Stomach smooth muscle (tissue), 2 donors: Measurements from ENCODE around the gene CDC45.

Experiments
- H3K27ac ChIP-seq: one replicate; pipeline ENCODE4 v1.7.0; 2013; ENCODE audit warnings: mild to moderate bottlenecking, low read length, inconsistent platforms
- H3K27me3 ChIP-seq, 2 donors: one replicate each; pipeline ENCODE4 v1.7.0; 2013; ENCODE audit warnings: low read length in 2 of 2; ENCODE audit not compliant: insufficient read depth in 2 of 2, control insufficient read depth in 1 of 2
- H3K36me3 ChIP-seq, 2 donors: one replicate each; pipeline ENCODE4 v1.7.0; 2013; ENCODE audit warnings: low read length in 2 of 2; ENCODE audit not compliant: control insufficient read depth in 2 of 2, insufficient read depth in 2 of 2
- H3K4me1 ChIP-seq: one replicate; pipeline ENCODE4 v1.7.0; 2013; ENCODE audit warnings: low read length; ENCODE audit not compliant: control insufficient read depth, insufficient read depth
- H3K4me3 ChIP-seq, 2 donors: one replicate each; pipeline ENCODE4 v1.7.0; 2013; ENCODE audit warnings: low read length in 2 of 2
- H3K9ac ChIP-seq, 2 donors: one replicate each; pipeline ENCODE4 v1.7.0; 2013; ENCODE audit warnings: low read length in 2 of 2, mild to moderate bottlenecking in 1 of 2
- H3K9me3 ChIP-seq, 2 donors: one replicate each; pipeline ENCODE4 v1.7.0; 2013; ENCODE audit warnings: low read length in 2 of 2; ENCODE audit not compliant: control insufficient read depth in 2 of 2
- donor health status: healthy.
- donor health status: Pancreatic carcinoma.

The CDC45 gene

DNA sequence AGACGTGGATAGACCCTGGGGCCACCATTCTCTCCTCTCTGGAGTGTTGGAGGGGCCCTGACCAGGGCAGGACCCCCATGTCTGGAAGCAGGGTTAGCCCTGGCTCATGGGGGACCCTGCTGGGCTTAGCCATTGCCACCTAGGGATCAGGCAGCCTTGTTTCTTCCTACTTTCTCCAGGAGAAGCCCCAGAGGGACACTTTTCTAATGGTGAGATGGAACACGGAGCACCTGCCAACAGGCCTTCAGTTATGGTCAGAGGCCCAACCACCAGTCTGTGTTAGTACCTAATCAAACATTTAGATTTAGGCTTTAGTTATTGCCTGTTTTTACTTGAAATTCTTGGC lies 30.3 kb upstream of the CDC45 start:
- peaks cover 27 to 29% of the 10 kb centered on the region in 2 donors for H3K36me3 ChIP-seq

DNA sequence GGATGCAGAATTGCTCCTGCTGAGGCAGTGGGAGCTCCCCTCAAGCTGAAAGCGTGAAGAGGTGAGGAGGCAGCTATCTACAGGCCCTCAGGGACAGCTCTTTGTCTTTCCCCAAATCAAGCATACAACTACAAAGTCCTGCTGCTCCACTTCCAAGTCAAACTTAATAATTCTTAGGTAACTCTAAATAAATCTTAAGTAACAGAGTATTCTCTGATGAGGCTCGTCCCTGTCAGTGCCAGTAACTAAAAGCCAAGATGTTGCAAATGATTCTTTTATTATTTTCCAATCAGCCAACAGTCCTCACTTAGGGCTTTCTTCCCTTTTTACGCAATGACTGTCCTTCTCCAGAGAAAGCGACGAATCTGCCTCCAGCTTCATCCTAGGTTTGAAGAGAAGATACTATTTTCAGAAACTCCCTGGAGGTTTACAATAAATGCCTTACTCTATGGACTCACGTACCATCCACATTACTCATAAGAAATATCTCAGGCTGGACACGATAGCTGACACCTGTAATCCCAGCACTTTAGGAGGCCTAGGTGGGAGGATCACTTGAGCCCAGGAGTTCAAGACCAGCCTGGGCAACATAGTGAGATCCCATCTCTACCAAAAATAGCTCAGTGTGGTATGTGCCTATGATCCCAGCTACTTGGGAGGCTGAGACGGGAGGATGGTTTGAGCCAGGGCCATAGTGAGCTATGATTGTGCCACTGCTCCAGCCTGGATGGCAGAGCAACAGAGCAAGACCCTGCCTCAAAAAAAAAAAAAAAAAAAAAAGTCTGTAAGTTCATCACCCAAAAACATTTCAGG lies 29.2 kb upstream of the CDC45 start:
- H3K36me3 ChIP-seq = peaks cover 36 to 40% of the 10 kb centered on the region in 2 donors
- H3K4me1 ChIP-seq = peaks cover 19% of the 10 kb centered on the region
- no peaks in the 10 kb centered on the region for H3K27me3 ChIP-seq
- H3K27ac ChIP-seq = no peak overlapping the region
- no peaks in the 10 kb centered on the region for H3K9me3 ChIP-seq
- H3K9ac ChIP-seq = no peak overlapping the region
- H3K4me3 ChIP-seq = no peak overlapping the region

More for the DNA sequence above, 30.3 kb upstream of the CDC45 start:
- H3K27ac ChIP-seq = no peak overlapping the region
- H3K9me3 ChIP-seq = no peaks in the 10 kb centered on the region
- H3K27me3 ChIP-seq = no peaks in the 10 kb centered on the region
- H3K9ac ChIP-seq = no peak overlapping the region
- peaks cover 19% of the 10 kb centered on the region for H3K4me1 ChIP-seq
- H3K4me3 ChIP-seq = no peak overlapping the region

DNA sequence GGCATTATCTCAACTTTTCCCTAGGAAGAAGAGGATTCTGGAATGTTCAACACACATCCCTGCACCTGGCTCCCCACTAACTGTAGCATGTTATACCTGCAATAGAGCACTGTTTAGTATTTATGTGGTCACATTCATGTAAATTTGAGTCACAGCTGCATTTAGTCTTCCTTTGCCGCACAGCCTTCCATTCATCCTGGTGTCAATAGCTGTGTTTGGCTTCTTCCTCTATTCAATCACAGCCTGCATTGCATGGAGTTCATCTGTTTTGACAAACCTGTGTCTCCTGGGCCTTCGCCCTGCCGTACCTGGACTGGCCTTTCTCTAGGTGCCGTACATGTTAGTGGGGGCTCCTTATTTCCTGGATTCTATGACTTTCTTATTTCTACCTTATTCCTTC lies 28.1 kb upstream of the CDC45 start:
- H3K4me3 ChIP-seq = no peak overlapping the region
- peaks cover 45 to 50% of the 10 kb centered on the region in 2 donors for H3K36me3 ChIP-seq
- no peaks in the 10 kb centered on the region for H3K27me3 ChIP-seq
- no peak overlapping the region for H3K9ac ChIP-seq
- H3K9me3 ChIP-seq = no peaks in the 10 kb centered on the region
- no peak overlapping the region for H3K27ac ChIP-seq
- H3K4me1 ChIP-seq = peaks cover 14% of the 10 kb centered on the region

DNA sequence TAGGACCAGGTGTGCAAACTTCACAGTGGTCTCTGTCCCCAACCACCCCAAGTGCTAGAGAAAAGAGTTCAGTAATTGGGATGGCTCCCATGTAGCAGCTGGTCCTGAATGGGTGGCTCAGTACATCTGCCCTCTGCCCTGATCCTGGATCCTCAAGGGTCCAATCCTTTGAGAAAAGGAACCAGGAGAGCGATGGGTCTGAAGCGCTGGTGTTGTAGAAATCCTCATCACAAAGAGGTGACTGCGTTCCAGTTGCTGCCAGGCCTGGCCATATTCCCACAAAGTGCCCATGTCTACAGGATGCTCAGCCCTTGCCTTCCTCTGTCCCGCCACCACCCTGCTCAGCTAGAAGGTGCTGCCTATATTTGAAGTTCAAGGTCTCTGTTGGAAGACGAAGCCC lies 26.0 kb upstream of the CDC45 start:
- H3K9me3 ChIP-seq = no peaks in the 10 kb centered on the region
- no peaks in the 10 kb centered on the region for H3K4me1 ChIP-seq
- no peak overlapping the region for H3K9ac ChIP-seq
- no peak overlapping the region for H3K27ac ChIP-seq
- H3K36me3 ChIP-seq = peaks cover 57 to 61% of the 10 kb centered on the region in 2 donors
- no peak overlapping the region for H3K4me3 ChIP-seq
- H3K27me3 ChIP-seq = no peaks in the 10 kb centered on the region

DNA sequence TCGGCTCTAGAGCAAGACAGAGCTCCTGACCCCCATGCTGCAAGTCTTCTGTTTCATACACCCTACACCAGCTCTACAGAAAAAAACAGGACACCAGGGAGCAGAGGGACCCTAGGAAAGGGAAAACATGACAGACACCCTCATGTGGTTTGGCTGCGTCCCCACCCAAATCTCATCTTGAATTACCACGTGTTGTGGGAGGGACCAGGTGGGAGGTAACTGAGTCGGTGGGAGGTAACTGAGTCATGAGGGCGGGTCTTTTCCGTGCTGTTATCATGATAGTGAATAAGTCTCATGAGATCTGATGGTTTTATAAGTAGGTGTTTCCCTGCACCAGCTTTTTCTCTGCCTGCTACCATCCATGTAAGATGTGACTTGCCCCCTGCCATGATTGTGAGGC lies 25.6 kb upstream of the CDC45 start:
- H3K36me3 ChIP-seq = peaks cover 58 to 61% of the 10 kb centered on the region in 2 donors
- H3K9me3 ChIP-seq = no peaks in the 10 kb centered on the region

DNA sequence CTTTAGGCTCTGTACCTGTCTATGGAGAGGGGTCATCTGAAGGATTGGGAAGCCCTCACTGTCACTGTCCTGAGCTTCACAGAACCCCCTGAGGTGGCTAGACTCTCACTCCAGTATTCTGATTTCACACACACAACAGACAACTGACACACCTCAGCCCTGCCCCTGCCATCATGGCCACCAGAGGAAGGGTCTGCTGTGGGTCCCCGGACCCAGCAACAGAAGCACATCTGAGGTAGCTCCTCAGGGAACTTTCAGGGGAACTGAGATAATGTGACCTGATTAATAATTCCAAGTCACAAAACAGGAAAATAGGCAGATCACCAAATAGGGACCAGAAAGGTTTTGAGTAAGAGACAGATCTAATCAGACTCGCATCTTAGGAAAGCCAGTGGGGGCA lies 24.7 kb upstream of the CDC45 start:
- peaks cover 59 to 61% of the 10 kb centered on the region in 2 donors for H3K36me3 ChIP-seq
- H3K9me3 ChIP-seq = no peaks in the 10 kb centered on the region
- H3K27me3 ChIP-seq = no peaks in the 10 kb centered on the region
- H3K4me3 ChIP-seq = no peak overlapping the region
- no peak overlapping the region for H3K9ac ChIP-seq
- H3K4me1 ChIP-seq = no peaks in the 10 kb centered on the region
- H3K27ac ChIP-seq = no peak overlapping the region

More for the DNA sequence above, 25.6 kb upstream of the CDC45 start:
- H3K4me3 ChIP-seq = no peak overlapping the region
- no peak overlapping the region for H3K9ac ChIP-seq
- H3K4me1 ChIP-seq = no peaks in the 10 kb centered on the region
- H3K27me3 ChIP-seq = no peaks in the 10 kb centered on the region
- H3K27ac ChIP-seq = no peak overlapping the region

DNA sequence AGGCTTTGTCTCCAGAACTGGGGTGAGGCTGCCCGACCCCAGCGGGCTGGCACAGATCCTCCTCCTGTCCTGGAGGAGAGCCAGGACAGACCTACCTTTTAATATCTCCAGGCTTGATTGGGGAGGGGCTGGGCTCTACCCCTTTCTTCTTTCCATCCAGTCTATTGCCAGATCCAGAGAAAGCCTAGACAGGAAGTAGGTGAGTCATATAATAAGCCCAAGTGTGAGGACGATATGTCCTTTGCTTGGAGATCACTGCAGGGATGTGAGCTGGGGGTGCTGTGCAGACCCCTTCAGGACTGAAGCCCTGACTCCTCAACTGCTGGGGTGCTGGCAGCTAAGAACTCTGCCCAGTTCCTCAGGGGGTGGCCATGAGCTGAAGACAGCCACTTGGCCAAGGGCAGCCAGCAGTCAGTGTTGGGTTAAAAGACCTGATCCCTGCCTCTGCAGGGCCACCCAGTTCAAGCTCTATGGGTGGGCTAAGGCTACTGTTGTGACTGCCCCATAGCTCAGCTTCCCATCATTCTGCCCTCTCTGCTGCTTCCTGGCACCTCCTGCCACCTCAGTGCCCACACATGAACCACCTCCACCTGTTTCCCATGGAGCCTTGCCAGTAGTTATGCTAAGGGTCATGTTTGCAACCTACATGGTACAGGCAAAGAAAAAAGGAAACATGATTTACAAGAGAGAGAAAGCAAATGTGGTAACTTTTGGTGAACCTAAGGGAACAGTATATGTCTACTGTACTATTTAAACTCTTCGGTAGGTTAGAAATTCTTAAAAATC lies 23.9 kb upstream of the CDC45 start:
- no peaks in the 10 kb centered on the region for H3K4me1 ChIP-seq
- H3K27me3 ChIP-seq = no peaks in the 10 kb centered on the region
- no peak overlapping the region for H3K27ac ChIP-seq
- H3K4me3 ChIP-seq = no peak overlapping the region
- no peaks in the 10 kb centered on the region for H3K9me3 ChIP-seq
- peaks cover 59 to 61% of the 10 kb centered on the region in 2 donors for H3K36me3 ChIP-seq
- no peak overlapping the region for H3K9ac ChIP-seq

DNA sequence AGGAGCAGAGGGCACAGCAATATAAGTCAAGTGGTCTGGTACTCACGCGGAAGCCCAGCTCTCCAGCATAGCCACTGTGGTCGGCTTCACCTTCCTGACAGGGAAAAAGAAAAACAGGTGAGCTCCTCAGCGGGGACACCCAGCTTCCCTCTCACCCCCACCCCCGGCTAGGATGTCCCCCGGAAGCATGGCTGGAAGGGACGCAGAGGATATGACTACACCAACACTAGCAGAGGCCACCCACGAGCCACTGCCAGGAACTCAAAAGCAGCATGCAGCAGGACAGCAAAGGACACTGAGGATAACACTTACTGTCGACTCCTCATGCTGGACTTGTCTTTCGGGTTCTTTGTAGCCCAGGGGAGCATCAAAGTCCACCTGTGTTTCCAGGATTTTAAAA lies 23.2 kb upstream of the CDC45 start:
- no peaks in the 10 kb centered on the region for H3K27me3 ChIP-seq
- H3K36me3 ChIP-seq = peaks cover 61% of the 10 kb centered on the region in 2 donors
- no peak overlapping the region for H3K9ac ChIP-seq
- no peak overlapping the region for H3K4me3 ChIP-seq
- H3K9me3 ChIP-seq = no peaks in the 10 kb centered on the region
- no peaks in the 10 kb centered on the region for H3K4me1 ChIP-seq
- no peak overlapping the region for H3K27ac ChIP-seq

DNA sequence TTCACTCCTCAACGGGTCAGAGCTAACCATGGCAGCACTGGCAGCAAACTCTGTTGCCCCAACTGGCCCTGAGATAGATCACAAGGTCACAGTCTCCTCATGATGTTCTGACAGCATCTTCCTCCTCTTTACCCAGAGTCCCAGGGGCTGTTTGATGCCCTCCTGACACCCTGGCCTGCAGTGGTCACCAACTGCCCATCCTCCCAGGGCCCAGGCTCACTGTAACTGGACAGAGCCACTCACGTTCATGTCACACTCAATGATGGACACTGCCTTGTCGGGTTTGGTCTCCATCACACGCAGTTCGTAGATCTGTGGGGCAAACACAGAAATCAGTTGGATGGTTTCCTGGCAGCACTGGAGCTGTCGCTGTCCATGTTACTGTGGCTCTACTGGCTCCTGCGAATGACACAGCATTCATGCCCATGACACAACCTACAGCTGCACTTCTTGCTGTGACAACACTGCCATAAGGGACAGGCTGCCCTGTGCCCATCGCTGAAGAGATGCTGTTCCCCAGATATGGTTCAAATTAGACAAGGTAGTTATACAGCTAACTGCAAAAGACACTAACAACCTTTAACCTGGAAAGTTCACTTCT lies 21.8 kb upstream of the CDC45 start:
- Histone ChIP-seq H3K27me3 (no peaks in the 10 kb centered on the region), H3K4me1 (no peaks in the 10 kb centered on the region), H3K4me3 (no peak overlapping the region), H3K36me3 (peaks cover 52 to 57% of the 10 kb centered on the region in 2 donors), H3K27ac (no peak overlapping the region), H3K9me3 (no peaks in the 10 kb centered on the region), H3K9ac (no peak overlapping the region)

DNA sequence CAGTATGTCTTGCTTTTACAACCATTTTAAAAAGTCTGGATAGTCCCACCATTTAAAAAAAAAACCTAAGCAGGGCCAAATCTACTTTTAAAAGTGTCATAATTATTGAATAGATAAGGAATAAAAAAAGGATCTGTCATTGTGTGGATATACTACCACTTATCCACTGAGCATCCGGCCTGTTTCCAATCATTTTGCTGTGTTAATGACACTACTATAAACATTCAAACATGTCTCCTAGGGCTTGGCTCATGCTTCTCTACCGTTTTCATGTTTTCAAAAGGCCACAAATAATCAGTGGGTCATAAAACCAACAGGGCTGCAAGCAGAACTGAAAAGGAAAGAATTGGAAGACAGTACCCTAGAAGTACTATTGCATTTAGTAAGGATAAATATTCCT lies 19.7 kb upstream of the CDC45 start:
- H3K4me1 ChIP-seq = no peaks in the 10 kb centered on the region
- peaks cover 43 to 48% of the 10 kb centered on the region in 2 donors for H3K36me3 ChIP-seq
- no peaks in the 10 kb centered on the region for H3K9me3 ChIP-seq
- no peak overlapping the region for H3K27ac ChIP-seq
- H3K27me3 ChIP-seq = no peaks in the 10 kb centered on the region
- no peak overlapping the region for H3K4me3 ChIP-seq
- H3K9ac ChIP-seq = no peak overlapping the region
